Skin epidermis (tissue), 12 donors: Measurements from ENCODE around the gene IWS1.

Experiments used
- H3K27ac ChIP-seq, 21 experiments: fragments of 200-600 bp; sonication (generic) in 11 of 21; one replicate each; pipeline ENCODE4 v1.5.0; 2020; ENCODE audit warnings: mild to moderate bottlenecking in 3 of 21, inconsistent platforms in 2 of 21, moderate library complexity in 2 of 21
- H3K4me3 ChIP-seq, 7 experiments: fragments of 200-600 bp; sonication (generic) in 2 of 7; one replicate each; pipeline ENCODE4 v1.5.0; 2020; ENCODE audit warnings: inconsistent platforms in 2 of 7, mild to moderate bottlenecking in 2 of 7, moderate library complexity in 1 of 7

IWS1 gene

GRCh38 chr2:127508631-127509034 lies 17.7 kb downstream of the IWS1 start:
- no peak overlapping the region for H3K4me3 ChIP-seq
- peak overlapping the region in 6 of 21 experiments; percentile 3 to 66 (median 28) for H3K27ac ChIP-seq

GRCh38 chr2:127508023-127508630 lies 18.2 kb downstream of the IWS1 start:
- Histone ChIP-seq H3K4me3 (no peak overlapping the region), H3K27ac (peak overlapping the region in 4 of 21 experiments; percentile 4 to 47 (median 22))

DNA sequence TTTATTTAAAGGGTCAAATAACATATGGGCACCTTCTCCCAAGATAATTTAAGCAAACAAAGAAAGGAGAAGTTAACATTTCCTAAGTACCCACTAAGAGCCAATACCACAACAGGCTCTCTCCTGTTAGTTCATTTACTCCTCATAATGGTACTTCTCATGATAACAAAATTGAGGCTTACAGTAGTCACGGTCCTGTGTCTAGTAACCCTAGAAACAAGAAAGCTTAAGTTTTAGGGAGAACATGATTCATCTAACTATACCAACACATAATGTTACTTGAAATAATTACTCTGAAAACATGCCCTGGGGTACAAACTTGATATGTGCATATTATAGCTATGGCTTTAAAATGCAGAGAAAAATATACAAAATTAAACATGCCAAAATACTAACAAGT lies 19.8 kb downstream of the IWS1 start:
- Histone ChIP-seq H3K27ac (no peak overlapping the region), H3K4me3 (no peak overlapping the region)

DNA sequence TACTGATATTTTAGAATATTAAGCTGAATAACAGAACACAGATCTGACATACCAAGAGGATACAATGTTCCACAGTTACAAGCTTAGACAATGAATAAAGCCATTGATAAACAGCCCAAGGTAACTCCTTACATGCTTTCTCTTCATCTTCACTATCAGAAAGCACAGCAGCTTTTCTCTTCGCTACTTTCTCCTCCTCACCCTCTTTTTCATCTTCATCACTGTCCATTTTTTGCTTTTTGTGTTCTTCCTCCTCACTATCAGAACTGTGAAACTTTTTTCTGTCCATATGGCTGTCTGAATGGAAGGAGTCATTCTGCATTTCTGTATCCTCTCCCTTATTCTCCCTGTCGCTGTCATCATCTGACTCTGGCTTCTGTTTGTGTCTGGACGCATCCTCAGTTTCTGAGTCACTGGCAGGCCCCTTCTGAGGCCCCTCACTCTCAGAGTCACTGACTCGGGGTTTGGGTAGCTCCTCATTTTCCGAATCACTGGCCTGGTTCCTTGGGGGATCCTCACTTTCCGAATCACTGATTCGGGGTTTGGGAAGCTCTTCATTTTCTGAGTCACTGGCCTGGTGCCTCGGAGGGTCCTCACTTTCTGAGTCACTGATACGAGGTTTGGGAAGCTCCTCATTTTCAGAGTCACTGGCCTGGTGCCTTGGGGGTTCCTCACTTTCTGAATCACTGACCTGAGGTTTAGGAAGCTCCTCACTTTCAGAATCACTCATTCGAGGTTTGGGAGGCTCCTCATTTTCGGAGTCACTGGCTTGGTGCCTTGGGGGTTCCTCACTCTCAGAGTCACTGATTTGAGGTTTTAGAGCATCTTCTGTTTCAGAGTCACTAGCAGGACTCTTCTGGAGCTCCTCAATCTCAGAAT lies 21.5 kb downstream of the IWS1 start:
- Histone ChIP-seq H3K4me3 (no peak overlapping the region), H3K27ac (no peak overlapping the region)

- Histone ChIP-seq H3K27ac (no peak overlapping the region), H3K4me3 (no peak overlapping the region)
Observed at GRCh38 chr2:127503491-127503890, 22.8 kb downstream of the IWS1 start.

GRCh38 chr2:127498386-127498785 lies 27.9 kb downstream of the IWS1 start:
- no peak overlapping the region for H3K4me3 ChIP-seq
- H3K27ac ChIP-seq: no peak overlapping the region

GRCh38 chr2:127490283-127490682 lies 36.0 kb downstream of the IWS1 start:
- Histone ChIP-seq H3K27ac (no peak overlapping the region), H3K4me3 (no peak overlapping the region)

GRCh38 chr2:127486247-127487058 lies 39.8 kb downstream of the IWS1 start:
- Histone ChIP-seq H3K27ac (peak overlapping the region in 5 of 21 experiments; percentile 9 to 58 (median 25)), H3K4me3 (no peak overlapping the region)

- H3K4me3 ChIP-seq: no peak overlapping the region
- peak overlapping the region in 5 of 21 experiments; percentile 5 to 58 (median 20) for H3K27ac ChIP-seq
Observed at GRCh38 chr2:127485694-127486071, 40.6 kb downstream of the IWS1 start.

GRCh38 chr2:127485051-127485693 lies 41.1 kb downstream of the IWS1 start:
- H3K4me3 ChIP-seq: no peak overlapping the region
- H3K27ac ChIP-seq: peak overlapping the region in 4 of 21 experiments; percentile 5 to 58 (median 25)

DNA sequence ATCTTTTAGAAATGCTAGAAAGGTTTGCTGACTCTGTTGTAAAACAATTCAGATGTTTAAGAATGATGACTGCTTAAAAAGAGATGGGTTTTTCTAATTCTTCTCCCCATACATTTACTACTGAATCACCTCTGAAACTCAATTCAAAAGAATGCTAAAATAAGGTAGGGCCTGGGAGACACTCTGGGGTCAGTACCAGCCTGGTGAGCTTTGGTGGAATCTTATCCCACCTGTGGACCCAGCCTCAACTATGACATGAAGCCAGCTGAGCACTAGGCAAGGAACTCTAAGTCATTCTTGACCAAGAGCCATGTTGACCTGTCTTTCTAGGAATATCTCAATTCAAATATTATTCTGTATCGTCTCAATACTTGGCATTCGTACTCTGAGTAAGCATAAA lies 44.3 kb downstream of the IWS1 start:
- no peak overlapping the region for H3K27ac ChIP-seq

DNA sequence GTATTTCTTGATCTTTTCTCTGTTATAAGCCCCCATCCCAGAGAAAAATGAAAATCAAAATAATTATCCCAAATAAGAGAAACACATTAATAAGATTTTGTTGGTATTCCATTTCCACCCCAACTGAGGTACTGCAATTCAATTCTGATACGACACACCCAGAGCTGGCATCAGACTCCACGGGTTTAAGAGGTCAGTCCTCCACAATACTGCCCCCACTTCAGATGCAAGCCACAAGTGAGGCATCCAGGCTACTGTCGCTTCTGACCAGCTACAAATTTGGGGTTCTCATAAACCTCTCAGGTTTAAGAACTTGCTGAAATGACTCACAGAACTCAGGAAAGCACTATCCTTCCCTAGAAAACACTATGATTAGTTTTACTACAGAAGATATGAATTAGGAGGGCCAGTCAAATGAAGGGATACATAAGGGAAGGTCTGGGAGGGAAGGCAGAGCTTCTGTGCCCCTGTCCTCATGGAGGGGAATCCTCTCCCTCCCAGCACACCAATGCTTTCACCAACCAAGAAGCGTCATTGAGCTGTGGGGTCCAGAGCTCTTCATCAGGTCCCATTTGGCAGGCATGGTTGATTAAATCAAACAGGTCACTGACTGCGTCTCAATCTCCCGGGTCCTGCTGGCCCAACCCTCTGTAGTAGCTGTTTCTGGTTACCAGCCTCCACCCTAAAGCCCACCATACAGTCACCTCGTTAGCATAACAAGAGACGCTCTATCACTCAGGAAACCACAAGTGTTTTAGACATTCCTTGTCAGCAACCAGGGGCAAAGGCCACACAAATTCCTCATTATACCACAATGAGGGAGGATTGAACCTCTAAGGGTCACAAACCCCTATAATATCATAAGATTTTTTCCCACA lies 46.2 kb downstream of the IWS1 start:
- H3K4me3 ChIP-seq: no peak overlapping the region
- no peak overlapping the region for H3K27ac ChIP-seq

More for the DNA sequence above, 44.3 kb downstream of the IWS1 start:
- no peak overlapping the region for H3K4me3 ChIP-seq

DNA sequence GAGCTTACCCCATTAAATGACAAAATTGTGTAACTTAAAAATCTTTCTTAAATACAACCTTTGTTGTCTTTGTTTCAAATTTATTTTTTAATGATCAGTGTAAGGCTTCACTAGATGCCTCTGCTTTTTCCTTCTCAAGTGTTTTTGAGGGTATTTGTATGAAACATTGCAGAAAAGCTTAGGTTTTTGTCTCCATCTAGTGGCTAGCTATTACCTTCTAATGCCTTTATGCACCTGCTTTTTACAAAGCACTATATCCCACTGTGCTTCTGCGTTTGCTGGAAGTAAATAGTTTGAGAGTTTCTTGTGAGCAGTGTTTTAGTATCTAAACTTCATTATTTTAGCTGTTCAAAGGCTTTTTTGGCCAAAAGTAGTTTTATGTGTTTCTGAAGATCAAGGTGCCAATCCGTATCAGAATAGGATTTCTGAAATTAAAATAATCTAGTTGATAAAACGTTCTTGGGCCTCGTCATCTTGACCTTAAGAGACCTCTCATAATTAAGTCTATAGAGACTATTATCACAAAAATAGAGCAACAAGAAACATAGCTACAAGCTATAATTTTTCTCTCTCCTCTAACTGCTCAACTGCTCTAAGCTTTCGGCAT lies 47.0 kb downstream of the IWS1 start:
- Histone ChIP-seq H3K4me3 (no peak overlapping the region), H3K27ac (no peak overlapping the region)

GRCh38 chr2:127475788-127476187 lies 50.5 kb downstream of the IWS1 start:
- Histone ChIP-seq H3K27ac (no peak overlapping the region), H3K4me3 (no peak overlapping the region)

DNA sequence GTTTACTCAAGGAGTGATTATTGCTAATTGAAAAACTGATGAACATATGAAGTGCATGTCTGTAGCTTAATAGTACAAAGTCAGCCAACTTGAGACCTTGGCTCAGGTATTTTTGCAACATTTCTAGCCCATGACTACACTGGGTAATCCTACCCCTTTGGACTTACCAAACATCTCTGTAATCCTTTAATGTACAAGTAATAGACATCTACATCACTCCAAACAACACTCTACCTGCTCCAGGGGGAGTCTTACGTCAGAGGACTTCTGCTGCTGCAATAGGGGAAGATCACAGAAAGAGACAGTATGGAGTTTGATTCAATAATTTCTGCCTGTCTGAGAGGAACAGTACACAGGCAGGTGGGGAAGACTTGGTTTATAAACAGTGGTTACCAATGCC lies 54.0 kb downstream of the IWS1 start:
- H3K27ac ChIP-seq: no peak overlapping the region
- H3K4me3 ChIP-seq: no peak overlapping the region

DNA sequence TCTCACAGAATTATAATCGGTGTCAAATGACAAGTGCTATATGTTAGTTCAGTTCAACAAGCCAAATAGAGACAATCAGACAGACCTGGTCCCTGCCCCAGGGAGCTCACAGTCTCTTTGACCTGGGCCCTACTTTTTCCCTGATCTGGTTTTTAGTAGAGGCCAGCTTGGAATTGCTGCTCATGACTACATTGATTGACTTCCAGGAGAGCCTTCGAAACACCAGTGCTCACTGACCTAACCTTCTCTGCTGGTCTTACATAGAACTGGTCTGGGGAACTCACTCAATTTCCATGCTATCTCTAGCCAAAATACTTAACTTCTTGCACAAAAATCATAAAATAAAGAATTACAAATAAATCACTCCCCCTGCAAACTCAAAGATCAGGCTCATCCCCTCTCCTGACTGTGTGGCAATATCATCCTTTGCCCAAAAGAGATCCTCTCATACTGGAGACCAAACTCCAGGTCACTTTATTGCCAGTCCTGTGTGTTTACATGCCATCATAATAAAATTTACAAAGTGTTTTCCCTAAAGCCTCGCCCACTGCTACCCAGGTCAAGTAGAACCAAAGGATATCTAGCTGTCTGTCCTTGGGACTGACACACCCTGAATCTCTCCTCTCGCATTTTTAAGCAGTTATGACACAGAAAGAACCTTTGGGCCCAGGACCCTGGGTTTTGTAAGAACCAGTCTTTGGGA lies 54.9 kb downstream of the IWS1 start:
- Histone ChIP-seq H3K27ac (no peak overlapping the region), H3K4me3 (no peak overlapping the region)

- no peak overlapping the region for H3K27ac ChIP-seq
- no peak overlapping the region for H3K4me3 ChIP-seq
Observed at GRCh38 chr2:127469974-127470373, 56.3 kb downstream of the IWS1 start.

- H3K27ac ChIP-seq: no peak overlapping the region
Observed at GRCh38 chr2:127469051-127469450, 57.2 kb downstream of the IWS1 start.

More at GRCh38 chr2:127469051-127469450, 57.2 kb downstream of the IWS1 start:
- no peak overlapping the region for H3K4me3 ChIP-seq
